Left lobe of liver (tissue), 2 donors: ENCODE data around the gene ASNSD1. TPM values are rescaled to one million over a fixed set of nuclear protein-coding genes. Genes with fewer than 3 reads are reported as not detected.
A peak's percentile ranks its signal among the peaks of the same experiment; 100 is the strongest.

Source experiments
- ATAC-seq: fragments of 200-7000 bp; cut with Tn5 transposase; one replicate; pipeline ENCODE4 v1.9.1; 2020; ENCODE audit warnings: mild to moderate bottlenecking, moderate library complexity
- DNase-seq: peaks from one replicate; pipeline ENCODE4 v3.0.0-alpha.2; 2020; ENCODE audit warnings: low spot score
- total RNA-seq: library from RNA; stranded (reverse); gene quantifications from one replicate; pipeline ENCODE4 v1.2.1, GENCODE V29; 2021
- donor health status: DM: no; HTN: no; CAD: no; lungs with moderate emphysema.
- donor health status: DM: no; HTN: yes; CAD: no.

The ASNSD1 gene
- 19.1 TPM for total RNA-seq

- ATAC-seq = peak; percentile 98
- peak; percentile 98 for DNase-seq
Observed at GRCh38 chr2:189661148-189661956, at the start of gene ASNSD1. Gene ASNSD1, plus strand, starts transcription at chr2:189661459. Its CDS starts 4,674 bp downstream, at chr2:189666133.

- no peak for DNase-seq
- peak; percentile 96 for ATAC-seq
Observed at GRCh38 chr2:189613077-189613636, 48.1 kb upstream of the ASNSD1 start.

GRCh38 chr2:189613650-189614420 lies 47.4 kb upstream of the ASNSD1 start:
- DNase-seq (no peak), ATAC-seq (peak; percentile 28)

GRCh38 chr2:189614585-189614984 lies 46.7 kb upstream of the ASNSD1 start:
- DNase-seq = no peak
- ATAC-seq = no peak

GRCh38 chr2:189618197-189618596 lies 43.1 kb upstream of the ASNSD1 start:
- DNase-seq (no peak), ATAC-seq (no peak)

GRCh38 chr2:189621781-189622180 lies 39.5 kb upstream of the ASNSD1 start:
- no peak for DNase-seq
- no peak for ATAC-seq

GRCh38 chr2:189623049-189623448 lies 38.2 kb upstream of the ASNSD1 start:
- no peak for ATAC-seq
- no peak for DNase-seq

GRCh38 chr2:189624648-189625355 lies 36.5 kb upstream of the ASNSD1 start:
- peak; percentile 33 for ATAC-seq
- DNase-seq = no peak

- no peak for ATAC-seq
Observed at GRCh38 chr2:189625636-189626035, 35.6 kb upstream of the ASNSD1 start.

GRCh38 chr2:189627789-189628188 lies 33.5 kb upstream of the ASNSD1 start:
- ATAC-seq = no peak
- no peak for DNase-seq

More at GRCh38 chr2:189625636-189626035, 35.6 kb upstream of the ASNSD1 start:
- no peak for DNase-seq

GRCh38 chr2:189628817-189629530 lies 32.3 kb upstream of the ASNSD1 start:
- DNase-seq (no peak), ATAC-seq (peak; percentile 79)

- no peak for ATAC-seq
Observed at GRCh38 chr2:189629531-189630453, 31.5 kb upstream of the ASNSD1 start.

GRCh38 chr2:189631849-189632248 lies 29.4 kb upstream of the ASNSD1 start:
- ATAC-seq (no peak), DNase-seq (no peak)

More at GRCh38 chr2:189629531-189630453, 31.5 kb upstream of the ASNSD1 start:
- DNase-seq = no peak

- DNase-seq (no peak), ATAC-seq (peak; percentile 86)
Observed at GRCh38 chr2:189633392-189633811, 27.9 kb upstream of the ASNSD1 start.

GRCh38 chr2:189635353-189635752 lies 25.9 kb upstream of the ASNSD1 start:
- DNase-seq = no peak
- ATAC-seq = no peak

GRCh38 chr2:189638301-189639006 lies 22.8 kb upstream of the ASNSD1 start:
- no peak for ATAC-seq
- no peak for DNase-seq

- no peak for DNase-seq
- no peak for ATAC-seq
Observed at GRCh38 chr2:189639007-189639609, 22.2 kb upstream of the ASNSD1 start.

GRCh38 chr2:189641002-189641401 lies 20.3 kb upstream of the ASNSD1 start:
- ATAC-seq (no peak), DNase-seq (no peak)
